NCI-H1417 (cell line): ENCODE data around the gene IFITM2.

Source experiments
- DNase-seq, 3 experiments: peaks; one replicate each; lab custom pipeline; 2025; lab: John Stamatoyannopoulos, UW

The IFITM2 gene

DNA sequence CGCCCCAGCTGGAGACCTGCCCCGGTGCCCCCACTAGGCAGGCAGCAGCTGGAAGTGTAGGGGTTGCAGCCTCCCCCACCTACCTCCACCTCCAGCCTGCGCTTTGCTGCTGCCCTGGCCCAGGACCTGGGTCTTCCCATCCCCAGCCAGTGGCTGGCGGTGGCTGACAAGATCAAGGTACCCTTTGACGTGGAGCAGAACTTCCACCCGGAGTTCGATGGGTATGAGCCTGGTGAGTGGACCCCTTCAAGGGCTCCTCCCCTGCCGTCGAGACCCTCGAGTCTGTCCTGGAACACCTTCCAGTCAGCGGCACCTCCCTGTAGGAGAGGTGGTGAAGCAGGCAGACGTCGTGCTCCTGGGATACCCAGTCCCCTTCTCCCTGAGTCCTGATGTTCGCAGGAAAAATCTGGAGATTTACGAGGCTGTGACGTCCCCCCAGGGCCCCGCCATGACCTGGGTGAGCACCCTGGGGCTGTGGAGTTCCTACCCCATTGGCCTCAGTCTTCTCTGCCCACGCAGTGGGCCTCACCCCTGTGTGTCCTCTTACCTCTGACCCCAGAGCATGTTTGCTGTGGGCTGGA lies 14.3 kb upstream of the IFITM2 start:
- no peak for DNase-seq

DNA sequence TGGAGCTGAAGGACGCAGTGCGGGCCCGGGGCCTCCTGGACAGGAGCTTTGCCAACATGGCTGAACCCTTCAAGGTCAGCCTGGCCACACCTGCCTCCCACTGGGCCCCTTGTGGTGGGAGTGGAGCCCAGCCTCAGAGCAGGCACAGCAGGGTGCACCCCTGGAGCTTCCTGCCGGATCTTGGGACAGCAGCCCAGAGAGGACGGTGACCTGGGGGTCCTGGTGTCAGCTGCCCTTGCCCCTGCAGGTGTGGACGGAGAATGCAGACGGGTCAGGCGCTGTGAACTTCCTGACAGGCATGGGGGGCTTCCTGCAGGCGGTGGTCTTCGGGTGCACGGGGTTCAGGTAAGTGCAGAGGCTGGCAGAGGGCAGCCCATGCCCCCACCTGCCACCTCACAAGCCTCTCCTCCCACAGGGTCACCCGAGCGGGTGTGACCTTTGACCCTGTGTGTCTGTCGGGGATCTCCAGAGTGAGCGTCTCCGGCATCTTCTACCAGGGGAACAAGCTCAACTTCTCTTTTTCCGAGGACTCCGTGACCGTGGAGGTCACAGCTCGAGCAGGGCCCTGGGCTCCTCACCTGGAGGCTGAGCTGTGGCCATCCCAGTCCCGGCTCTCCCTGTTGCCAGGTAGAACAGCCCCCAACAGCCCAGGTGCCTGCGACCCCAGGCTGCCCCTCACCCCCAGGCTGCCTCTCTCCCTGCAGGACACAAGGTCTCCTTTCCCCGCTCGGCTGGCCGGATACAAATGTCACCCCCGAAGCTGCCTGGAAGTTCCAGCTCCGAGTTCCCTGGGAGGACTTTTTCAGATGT lies 13.6 kb upstream of the IFITM2 start:
- DNase-seq, result no peak

DNA sequence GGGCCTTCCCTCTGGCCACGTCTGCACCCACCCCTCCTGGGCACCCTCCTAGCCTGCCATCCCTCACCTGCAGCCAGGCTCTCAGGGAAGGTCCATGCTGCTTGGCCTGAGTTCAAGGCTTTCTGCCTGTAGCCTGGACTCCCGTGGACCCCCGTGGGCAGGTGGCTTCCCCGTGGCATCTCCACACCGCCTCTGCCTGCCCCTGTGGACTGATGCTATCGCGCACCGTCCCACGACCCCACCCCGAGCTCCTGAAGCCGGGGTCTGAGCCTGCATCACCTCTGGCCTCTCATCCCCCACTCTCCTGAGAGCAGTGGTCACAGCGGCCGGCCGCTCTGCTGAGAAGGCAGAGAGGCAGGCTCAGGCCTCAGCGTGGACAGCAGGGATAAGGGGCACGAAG lies 12.8 kb upstream of the IFITM2 start:
- no peak for DNase-seq

DNA sequence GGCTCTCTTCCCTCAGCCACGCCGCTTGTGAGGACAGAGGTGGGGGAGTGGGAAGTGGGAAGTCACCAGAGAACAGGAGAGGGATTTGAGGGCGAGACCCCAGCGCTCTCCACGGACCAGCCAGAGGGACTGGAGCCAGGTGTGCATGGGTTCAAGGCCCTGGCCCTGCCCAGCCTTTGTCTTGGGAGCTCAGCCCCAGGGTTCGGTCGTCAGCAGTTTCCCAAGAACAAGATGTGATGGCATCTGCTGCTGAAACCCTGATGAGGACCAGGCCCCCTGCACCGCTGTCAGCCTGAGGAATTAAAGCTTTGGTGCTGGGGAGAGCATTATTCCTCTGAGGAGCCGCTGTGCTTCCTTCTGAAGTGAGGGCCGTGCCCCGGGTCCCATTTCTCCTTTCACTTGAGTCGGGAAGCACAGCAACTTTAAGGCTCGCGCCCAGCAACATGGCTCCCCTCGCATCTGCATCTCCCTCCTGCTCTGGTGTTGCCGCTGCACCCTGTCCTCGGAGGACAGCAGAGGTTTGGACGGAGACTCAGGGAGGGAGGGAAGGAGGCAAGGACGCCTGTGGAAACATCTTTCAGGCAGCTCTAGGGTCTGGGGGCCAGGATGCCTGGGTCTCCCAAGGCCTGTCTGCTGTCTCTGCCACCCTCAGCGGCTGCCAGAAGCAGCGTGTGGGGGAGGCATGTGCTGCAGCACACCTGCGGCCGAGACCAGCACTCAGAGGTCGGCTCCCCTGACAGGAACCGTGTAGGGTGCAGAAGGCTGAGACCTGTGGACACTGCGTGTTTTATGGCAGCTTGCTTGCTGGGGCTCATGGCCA lies 12.1 kb upstream of the IFITM2 start:
- no peak for DNase-seq

DNA sequence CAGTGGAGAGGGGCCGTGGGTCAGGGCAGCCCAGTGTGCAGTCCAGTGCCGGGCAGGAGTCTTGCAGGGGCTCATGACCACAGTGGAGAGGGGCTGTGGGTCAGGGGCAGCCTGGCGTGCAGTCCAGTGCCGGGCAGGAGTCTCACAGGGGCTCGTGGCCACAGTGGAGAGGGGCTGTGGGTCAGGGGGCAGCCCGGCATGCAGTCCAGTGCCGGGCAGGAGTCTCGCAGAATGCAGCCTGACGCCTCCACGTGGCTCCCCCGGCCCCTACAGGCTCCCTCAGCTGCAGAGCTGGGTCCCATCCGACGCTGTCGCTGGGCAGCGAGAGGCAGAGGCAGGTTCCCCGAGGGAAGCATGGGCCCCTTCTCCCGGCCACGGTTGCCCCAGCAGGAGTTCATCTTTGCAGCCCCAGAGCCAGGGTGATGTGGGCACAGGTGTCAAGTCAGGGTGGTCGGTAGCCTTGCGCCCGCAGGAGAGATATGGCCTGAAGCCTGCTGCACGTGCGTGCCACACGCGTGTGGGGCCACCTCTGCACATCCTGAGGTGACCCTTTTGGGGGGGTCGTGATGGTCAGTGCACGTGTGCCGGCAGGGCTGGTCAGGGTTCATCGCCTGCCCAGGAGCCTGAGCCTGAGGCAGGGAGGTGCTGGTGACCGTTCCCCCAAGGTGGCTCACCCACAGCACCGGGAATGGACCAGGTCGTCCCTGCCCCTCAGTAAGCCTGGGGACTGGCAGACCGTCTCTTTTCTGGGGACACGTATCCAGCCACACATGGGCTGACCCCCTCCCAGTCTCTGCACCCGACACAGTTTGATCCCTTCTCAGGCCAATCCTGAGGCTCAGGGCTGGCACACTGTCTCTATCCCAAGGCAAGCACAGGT lies 11.2 kb upstream of the IFITM2 start:
- DNase-seq, result no peak

DNA sequence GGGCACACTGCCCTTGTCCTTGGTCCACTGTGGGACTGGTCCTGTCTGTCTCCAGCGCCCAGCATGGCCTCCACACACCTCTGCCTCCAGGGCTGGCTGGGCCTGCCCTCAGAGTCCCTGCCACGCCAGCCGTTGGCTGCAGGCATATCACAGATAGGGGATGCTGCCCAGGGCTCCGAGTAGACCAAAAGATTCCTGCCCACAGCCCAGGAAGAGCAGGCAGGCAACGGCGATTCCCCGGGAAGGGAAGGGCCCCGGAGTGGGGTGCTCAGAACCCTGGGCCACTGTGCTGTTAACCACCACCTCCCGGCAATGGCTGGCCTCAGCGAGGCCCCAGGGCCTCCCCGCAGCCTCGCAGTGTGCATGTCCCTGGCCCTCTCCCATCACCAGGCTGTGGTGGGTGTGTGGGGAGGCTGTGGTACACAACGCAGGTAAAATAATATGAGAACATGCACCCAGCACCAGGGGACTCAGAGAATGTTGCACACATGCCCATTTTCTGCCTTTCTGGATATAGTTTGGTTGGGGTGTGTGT lies 10.5 kb upstream of the IFITM2 start:
- DNase-seq, result no peak

DNA sequence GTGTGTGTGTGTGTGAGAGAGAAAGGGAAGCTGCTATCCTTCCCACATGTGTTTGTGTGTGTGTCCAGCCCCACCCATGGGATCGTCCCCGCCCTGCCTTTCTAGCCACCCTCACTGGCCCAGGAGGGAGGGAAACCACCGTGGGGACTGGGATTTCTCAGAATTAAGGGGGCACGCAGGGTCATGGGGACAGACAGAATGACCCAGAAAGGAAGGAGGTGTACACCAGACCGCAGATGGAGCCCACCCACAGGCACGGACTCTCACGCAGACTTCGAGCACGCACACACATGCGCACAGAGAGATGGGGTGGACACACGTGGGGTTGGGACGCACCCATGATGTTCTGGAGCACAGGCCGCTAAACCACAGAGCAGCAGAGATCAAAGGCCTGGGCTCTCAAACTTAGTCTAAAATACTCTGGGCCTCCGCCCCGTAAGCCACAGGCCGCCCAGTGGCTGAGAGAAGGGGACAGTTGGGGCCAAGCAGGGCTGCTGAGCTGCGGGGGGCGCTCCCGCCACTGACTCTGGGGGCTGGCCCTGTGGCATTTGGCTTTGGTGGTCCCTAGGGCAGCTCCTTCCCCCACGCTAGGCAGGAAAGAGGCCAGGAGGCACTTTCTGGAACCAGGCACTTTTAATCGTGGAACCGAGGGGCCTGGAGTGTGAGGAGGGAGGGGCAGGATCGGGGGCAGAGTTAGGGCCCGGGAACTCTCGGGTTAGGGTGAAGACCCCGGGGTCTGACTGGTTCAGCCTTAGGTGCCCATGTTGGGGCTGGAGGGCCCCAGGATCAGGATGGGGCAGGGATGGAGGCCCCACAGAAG lies 9.8 kb upstream of the IFITM2 start:
- no peak for DNase-seq

DNA sequence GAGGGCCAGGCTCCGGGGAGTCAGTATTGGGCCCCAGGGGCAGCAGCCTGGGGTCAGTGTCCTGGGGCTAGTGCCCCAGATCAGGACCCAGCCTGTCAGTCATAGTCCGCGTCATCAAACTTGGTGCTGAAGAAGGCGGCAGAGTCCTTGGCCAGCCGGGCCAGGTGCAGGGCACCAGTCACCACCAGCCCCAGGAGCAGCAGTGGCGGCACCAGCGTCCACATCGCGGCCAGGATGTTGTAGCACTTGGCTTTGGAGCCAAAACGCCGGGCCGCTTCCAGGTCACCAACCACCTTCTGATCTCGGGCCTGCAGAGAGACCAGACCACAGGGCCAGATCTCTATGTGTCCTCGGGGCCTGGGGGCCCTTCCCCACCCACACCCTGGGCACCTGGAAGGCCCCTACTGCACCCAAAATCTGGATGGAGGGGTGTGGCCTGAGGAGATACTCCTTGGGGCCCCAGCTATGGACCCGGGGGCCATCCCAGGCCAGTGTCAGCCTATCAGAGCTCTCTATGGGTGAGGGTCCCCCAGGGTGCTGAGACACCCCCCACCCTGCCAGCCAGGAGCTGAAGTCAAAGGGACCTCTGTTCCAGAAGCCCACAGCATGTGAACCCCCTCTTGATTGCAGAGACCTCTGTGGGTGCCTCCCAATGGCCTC lies 9.1 kb upstream of the IFITM2 start:
- no peak for DNase-seq

DNA sequence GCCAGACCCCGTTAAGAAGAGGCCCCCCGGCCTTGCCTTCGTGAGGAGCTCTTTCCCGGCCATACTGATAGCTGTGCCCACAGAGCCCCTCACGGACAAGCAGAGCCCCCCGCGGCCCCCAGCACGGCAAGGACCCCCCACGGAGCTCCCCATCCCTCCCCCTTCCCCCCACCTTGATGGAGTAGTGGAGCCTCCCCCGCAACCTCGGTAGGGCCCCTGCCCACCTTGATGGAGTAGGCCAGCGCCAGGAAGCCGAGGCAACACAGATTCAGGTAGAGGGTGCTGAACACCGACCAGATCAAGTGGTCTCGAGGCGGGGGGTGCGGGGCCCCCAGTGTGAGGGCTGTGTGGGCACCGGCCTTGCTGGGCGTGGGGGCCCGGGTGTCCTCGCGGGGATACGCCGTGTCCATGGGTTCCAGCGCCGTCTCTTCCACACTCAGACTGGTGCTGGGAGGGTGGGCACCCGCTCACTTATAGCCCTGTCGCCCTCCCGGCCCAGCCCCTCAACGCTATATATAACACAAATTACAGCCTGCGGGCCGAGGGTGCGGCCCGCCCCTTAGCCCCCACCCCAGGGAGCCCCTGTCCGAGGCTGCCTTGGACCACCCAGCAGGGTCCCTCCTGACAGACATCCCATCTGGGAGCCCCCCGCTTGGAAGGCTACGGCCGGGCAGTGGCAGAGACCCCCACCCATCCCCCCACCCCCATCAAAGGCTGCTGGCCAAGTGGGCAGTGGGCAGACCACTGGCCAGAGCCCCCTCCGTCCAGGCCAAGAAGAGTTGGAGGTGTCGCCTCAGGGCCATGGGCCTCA lies 8.3 kb upstream of the IFITM2 start, which contains the start of gene IFITM5:
Gene IFITM5, minus strand, starts transcription at position 446 of the 811 bp plus-strand sequence. Its CDS starts 36 bp downstream, at position 410.
- no peak for DNase-seq

DNA sequence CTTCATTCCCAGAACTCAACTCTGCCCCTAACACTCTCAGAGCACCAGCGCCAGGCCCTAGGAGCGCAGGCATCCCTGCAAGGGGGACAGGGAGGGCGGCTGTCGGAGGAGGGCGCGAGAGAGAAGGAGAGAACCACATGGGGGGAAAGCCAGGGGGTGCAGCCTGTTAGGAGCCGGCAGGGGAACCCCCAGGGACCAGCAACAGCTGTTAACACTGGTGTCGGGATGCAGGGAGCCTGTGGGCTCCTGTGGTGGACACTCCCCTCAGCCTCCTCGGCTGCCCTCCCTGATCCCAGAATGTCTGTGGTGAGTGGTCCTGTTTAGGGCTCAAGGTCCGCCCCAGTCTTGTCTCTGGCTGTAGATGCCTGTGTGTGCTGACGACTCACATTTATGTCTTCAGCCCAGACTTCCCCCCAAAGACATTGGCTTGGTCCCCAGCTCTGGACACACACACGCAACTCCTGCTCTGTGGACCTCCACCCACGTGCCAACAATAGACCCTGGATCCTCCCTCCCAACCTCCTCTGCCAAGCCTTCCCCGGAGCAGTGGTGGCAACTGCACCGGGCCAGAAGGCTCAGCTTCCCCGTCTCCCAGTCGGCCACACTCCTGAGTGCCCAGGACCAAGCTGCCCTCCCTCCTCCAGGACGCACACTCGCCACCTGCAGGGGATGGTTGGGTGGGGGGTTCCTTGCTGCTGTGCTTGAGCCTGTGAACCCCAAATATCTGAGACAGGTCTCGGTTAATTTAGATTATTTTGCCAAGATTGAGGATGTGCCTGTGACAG lies 7.5 kb upstream of the IFITM2 start:
- no peak for DNase-seq

DNA sequence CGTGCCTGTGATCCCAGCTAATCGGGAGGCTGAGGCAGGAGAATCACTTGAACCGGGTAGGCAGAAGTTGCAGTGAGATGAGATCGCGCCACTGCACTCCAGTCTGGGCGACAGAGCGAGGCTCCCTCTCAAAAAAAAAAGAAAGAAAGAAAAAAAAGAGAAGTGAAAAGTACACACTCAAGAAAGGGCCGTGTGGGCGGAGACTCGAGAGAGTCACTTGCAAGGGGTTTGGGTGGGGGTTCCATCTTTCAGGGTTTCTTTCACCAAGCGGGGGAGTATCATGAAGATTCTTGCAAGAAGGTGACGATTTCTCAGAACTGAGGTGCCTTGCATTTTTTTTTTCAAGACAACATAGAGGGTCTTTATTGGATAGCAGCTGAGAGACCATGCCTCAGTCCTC lies 4.3 kb upstream of the IFITM2 start:
- DNase-seq, result no peak

DNA sequence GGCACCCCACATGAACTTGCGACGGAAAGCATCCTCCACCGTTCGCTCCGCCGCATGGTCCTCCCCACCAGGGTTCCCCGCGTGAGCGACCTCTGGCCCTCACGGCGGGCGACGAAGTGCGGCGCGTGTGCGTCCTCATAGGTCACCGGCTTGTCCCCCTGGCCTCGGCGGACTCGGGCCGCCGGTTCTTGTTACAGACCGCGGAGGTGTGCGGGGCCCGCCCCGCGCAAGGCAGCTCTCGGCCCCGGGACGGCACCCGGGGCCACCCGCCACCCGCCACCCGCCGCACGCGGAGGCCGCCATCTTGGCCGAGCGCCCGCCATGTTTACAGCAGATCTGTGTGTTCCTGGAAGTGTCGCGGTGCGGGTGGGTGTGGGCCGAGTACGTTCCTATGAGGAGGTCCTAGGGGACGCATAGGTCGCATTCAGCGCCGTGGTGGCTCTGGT lies 3.5 kb upstream of the IFITM2 start:
- no peak for DNase-seq

DNA sequence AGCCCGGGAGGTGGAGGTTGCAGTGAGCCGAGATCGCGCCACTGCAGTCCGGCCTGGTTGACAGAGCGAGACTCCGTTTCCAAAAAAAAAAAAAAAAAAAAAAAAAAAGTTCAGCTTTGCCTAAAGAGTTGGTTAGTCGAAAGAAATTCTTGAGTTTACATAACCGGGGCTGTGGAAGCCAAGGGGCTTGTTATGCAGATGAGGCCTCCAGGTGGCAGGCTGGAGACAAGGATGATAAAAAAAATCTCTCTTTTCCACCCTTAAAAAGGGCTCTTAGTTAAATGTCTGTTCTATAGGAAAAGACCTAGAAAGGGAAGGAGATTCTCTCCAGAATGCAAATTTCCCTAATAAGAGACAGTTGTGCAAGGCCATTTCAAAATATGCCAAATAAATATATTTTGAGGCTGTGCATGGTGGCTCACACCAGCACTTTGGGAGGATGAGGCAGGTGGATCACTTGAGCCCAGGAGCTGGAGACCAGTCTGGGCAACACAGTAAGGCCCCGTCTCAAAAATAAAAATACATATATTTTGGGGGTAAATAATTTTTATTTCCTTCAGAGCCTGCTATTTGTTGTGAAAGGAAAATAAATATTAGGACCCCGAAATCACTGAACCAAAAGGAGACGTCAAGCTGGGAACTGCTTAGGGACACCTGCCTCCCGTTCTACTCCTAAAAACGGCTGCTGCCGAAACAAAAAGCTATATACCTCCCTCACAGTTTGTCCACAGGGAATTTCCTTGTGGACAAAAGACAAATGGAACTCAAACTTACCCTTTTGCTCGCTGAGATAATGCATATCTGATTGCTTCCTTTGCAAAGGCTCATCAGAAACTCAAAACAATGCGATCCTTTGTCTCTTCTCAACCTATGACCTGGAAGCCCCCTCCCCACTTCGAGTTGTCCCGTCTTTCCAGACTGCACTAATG lies 2.4 kb upstream of the IFITM2 start:
- peak; percentile 6 to 42 (median 33) for DNase-seq

DNA sequence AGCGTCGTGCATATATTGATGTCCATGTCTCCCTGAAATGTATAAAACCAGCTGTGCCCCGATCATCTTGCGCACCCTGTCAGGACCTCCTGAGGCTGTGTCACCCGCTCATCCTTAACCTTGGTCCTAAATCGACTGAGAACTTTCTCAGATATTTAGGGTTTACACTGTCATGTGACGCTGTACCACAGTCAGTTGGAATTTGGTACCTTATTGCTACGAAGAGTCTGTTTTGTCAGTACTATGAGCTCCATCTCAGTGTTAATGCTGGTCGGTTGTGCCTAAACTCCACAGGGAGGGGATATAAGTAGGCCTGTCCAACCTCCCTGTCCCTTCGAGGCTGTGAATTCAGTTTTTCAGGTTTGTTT lies 1.8 kb upstream of the IFITM2 start:
- no peak for DNase-seq

DNA sequence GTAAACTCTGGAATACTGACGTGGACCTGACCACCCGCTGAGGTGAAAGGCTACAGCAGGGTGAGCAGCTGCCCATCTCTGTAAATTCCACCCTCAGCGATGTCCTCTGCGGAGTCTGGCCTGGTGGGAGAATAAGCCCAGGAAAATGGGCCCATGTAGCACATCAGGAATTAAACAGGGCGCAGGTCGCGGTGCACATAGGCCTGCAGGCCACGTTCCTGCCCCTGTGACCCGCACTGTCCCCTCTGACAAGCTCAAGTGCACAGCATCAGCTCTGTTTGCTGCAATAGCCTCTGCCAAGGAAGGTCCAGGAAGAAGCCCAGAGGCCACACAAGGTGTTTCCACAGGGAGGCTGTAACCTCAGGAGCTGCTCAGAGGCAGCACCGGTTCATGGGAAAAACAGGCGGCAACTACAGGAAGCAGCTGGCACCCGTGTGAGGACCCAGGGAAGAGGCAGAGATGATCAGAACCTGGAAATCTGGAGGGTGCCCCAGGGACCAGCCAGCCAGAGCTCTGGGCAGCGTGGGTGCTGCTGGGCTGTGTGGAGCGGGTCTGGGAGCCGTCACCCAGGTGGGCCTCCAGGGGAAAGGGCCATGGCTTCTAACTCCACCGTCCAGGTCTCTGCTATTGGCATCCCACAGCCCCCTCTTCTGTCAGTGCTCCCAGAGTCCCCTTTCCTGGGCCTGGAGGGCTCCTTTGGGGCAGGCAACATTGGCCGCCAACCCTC lies 808 bp upstream of the IFITM2 start:
- DNase-seq, result no peak
